GM18870 (cell line): ENCODE measurements around the gene ZNF600.
"Not testable (repeated sequence)": the region's sequence is repeated elsewhere in the genome, so short reads cannot be mapped to it uniquely, and the experiment has no call there.

ENCODE experiments used
- ATAC-seq: cut with Tn5 transposase; IDR thresholded peaks from one replicate; pipeline ENCODE4 v1.9.1; 2021; ENCODE audit warnings: moderate library complexity; ENCODE audit not compliant: unreplicated experiment

Gene ZNF600

GRCh38 chr19:52786464-52787354 is at the start of gene ZNF600:
Gene ZNF600 (minus strand): TSS chr19:52786791. CDS start chr19:52778888, 7,903 bp downstream.
- peak; percentile 63 for ATAC-seq

GRCh38 chr19:52834289-52834688 is 47.7 kb upstream of the ZNF600 start:
- ATAC-seq, result not testable (repeated sequence)

DNA sequence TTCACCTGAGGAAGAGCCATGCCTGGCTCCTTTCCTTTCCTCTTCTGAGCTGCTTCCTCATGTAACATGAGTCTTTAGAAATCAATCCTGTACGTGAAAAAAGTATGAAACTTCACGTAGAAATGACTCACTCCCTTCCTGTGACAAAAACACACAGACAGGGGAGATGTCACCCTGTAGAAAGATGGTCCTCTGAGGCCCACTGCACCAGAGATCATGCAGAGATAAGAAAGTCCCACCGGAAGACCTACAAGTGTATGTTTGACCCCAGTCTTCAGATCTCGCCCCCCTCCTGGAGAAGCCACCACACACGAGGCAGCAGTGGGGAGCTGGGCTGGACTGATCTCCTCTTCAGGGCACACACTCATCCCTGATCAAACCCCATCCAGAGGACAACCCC is 47.0 kb upstream of the ZNF600 start:
- not testable (repeated sequence) for ATAC-seq

- ATAC-seq, result not testable (repeated sequence)
Observed at GRCh38 chr19:52829866-52830265, 43.3 kb upstream of the ZNF600 start.

GRCh38 chr19:52825765-52826164 is 39.2 kb upstream of the ZNF600 start:
- no peak for ATAC-seq

DNA sequence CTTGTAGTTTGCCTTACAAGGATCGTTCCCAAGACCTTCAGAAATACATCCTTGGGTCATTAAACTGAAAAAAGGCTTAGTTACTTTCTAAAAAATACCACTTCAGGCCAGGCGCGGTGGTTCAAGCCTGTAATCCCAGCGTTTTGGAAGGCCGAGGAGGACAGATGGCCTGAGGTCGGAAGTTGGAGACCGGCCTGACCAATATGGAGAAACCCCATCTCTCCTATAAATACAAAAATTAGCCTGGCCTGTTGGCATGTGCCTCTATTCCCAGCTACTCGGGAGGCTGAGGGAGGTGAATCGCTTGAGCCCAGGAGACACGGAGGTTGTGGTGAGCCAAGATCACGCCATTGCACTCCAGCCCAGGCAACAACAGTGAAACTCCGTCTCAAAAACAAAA is 37.1 kb upstream of the ZNF600 start:
- ATAC-seq, result no peak

GRCh38 chr19:52821204-52821960 is 34.8 kb upstream of the ZNF600 start, which contains the start of gene ZNF28:
Gene ZNF28 (minus strand): TSS chr19:52821633. CDS start chr19:52817958, 3,675 bp downstream.
- ATAC-seq, result peak; percentile 55

DNA sequence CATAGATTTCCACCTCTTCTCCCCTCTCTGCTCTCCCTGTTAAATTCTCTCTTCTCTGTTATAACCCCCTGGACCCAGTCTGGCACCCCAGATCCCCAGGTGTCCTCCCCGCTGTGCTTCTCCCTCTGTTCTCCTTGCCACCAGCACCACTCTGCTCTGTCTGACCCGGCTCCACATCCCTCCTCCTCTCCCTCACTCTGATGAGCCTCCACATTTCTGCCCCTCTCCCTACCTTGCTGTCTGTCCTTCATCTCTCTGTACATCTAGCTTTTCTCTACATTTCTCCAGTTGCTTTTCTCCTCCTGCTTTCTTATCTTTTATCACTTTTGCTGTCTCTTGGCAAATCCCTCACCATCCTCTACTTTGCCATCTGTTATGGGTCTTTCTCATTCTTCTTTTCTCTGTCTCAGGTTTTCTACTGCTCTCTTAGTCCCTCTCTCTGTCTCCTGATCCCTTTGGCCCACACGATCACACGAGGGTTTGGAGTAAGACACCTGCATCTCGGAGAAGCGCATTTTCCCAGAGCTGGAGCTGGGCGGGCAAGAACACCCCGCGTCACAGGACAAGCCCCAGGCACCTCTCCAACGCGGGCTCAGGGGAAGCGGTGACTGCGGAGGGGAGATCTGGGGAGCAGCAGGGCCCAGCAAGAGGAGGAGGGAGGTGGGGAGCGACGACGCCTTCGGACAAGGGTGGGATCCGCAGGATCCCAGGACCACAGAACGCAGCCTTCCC is 34.0 kb upstream of the ZNF600 start:
- ATAC-seq, result peak; percentile 17

DNA sequence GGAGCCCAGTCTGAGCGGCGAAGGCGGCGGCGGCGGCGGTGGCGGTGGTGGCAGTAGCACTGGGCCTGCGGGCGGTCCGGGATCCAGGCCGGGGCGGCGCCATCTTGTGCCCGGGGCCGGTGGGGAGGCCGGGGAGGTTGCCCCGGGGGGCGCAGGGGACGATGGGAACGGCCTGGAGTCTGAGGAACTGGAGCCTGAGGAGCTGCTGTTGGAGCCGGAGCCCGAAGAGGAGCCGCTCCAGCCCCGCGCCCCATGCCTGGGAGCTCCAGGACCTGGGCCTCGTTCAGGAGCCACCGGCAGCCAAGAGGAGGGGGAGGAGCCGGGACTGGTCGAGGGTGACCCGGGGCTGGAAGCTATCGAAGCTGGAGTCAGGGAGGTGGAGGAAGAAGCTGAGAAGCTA is 23.2 kb upstream of the ZNF600 start:
- ATAC-seq, result no peak

GRCh38 chr19:52799950-52800640 is 13.5 kb upstream of the ZNF600 start:
- ATAC-seq, result not testable (repeated sequence)

- no peak for ATAC-seq
Observed at GRCh38 chr19:52789440-52789839, 2.8 kb upstream of the ZNF600 start.

GRCh38 chr19:52786078-52786463 is 520 bp downstream of the ZNF600 start:
- ATAC-seq, result no peak

- ATAC-seq, result no peak
Observed at GRCh38 chr19:52785506-52785905, 1.1 kb downstream of the ZNF600 start.

- not testable (repeated sequence) for ATAC-seq
Observed at GRCh38 chr19:52782864-52783263, 3.7 kb downstream of the ZNF600 start.

DNA sequence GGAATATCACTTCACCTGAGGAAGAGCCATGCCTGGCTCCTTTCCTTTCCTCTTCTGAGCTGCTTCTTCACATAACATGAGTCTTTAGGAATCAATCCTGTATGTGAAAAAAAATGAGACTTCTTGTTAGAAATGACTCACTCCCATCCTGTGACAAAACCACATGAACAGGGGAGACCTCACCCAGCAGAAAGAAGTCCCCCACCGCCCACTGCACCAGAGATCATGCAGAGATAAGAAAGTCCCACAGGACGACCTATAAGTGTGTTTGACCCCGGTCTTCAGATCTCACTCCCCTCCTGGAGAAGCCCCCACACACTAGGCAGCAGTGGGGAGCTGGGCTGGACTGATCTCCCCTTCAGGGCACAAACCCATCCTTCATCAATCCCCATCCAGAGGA is 7.8 kb downstream of the ZNF600 start:
- no peak for ATAC-seq

DNA sequence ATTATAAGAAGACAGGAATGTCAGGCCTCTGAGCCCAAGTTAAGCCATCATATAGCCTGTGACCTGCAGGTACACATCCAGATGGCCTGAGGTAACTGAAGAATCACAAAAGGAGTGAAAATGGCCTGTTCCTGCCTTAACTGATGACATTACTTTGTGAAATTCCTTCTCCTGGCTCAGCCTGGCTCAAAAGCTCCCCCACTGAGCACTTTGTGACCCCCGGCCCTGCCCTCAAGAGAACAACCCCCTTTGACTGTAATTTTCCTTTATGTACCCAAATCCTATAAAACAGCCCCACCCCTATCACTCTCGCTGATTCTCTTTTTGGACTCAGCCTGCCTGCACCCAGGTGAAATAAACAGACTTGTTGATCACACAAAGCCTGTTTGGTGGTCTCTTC is 30.1 kb downstream of the ZNF600 start:
- not testable (repeated sequence) for ATAC-seq

- ATAC-seq, result no peak
Observed at GRCh38 chr19:52749780-52750179, 36.8 kb downstream of the ZNF600 start.

GRCh38 chr19:52748336-52748950 is 38.1 kb downstream of the ZNF600 start:
- no peak for ATAC-seq

GRCh38 chr19:52745919-52746318 is 40.7 kb downstream of the ZNF600 start:
- ATAC-seq, result not testable (repeated sequence)

GRCh38 chr19:52743091-52743490 is 43.5 kb downstream of the ZNF600 start:
- no peak for ATAC-seq
